Liver (tissue), 3 donors: Measurements from ENCODE around the gene SH3BP5.

ENCODE experiments used
- ATF3 ChIP-seq: IDR thresholded peaks from 2 replicates; pipeline ENCODE4 v1.6.1; 2016; ENCODE audit warnings: antibody characterized with exemption
- CTCF ChIP-seq: fragments of 150-350 bp; IDR thresholded peaks from 2 replicates; pipeline ENCODE4 v1.5.1; 2017; ENCODE audit warnings: improper control_type of control experiment, low read depth, low read length; ENCODE audit not compliant: missing input control
- RAD21 ChIP-seq, 2 donors: IDR thresholded peaks; 2 replicates each; pipeline ENCODE4 v1.6.1; 2016; ENCODE audit warnings: antibody characterized with exemption in 2 of 2, mild to moderate bottlenecking in 2 of 2
- RXRA ChIP-seq, 2 donors: IDR thresholded peaks; 2 replicates each; pipeline ENCODE4 v1.6.1; 2017 to 2018; ENCODE audit warnings: antibody characterized with exemption in 2 of 2, mild to moderate bottlenecking in 1 of 2
- TAF1 ChIP-seq: conservative IDR thresholded peaks from 2 replicates; pipeline ENCODE4 v1.6.1; 2016; ENCODE audit warnings: antibody characterized with exemption, mild to moderate bottlenecking
- YY1 ChIP-seq: IDR thresholded peaks from 2 replicates; pipeline ENCODE4 v1.6.1; 2016; ENCODE audit warnings: antibody characterized with exemption, mild to moderate bottlenecking
- ZBTB33 ChIP-seq: IDR thresholded peaks from 2 replicates; pipeline ENCODE4 v1.6.1; 2016; ENCODE audit warnings: antibody characterized with exemption
- donor health status: healthy.
- donor health status: healthy.

GRCh38 chr3:15306979-15307359 is 25.4 kb downstream of the SH3BP5 start:
- TF ChIP-seq YY1 (no peak), ZBTB33 (no peak), RAD21 (IDR thresholded peaks at IDR 0.05) (no peak), CTCF (no peak), RXRA (IDR thresholded peaks at IDR 0.05) (no peak), TAF1 (no peak), ATF3 (no peak)
